T-helper 1 cell treated with Interleukin-12 subunit alpha and Interleukin-12 subunit beta and Interleukin-4 antibody, amounts not matched to agents 30 μg/mL and 1 μg/mL, for 36 hours (primary cell): ENCODE data around the gene RNF145.

Experiments used
- H3K27ac Mint-ChIP-seq: one replicate; pipeline ENCODE4 v1.8.0; 2021; ENCODE audit warnings: mild to moderate bottlenecking, mixed read lengths
- H3K27me3 Mint-ChIP-seq: one replicate; pipeline ENCODE4 v1.8.0; 2021; ENCODE audit warnings: low read depth, mixed read lengths
- H3K36me3 Mint-ChIP-seq: one replicate; pipeline ENCODE4 v1.8.0; 2021; ENCODE audit warnings: low read depth, mixed read lengths
- H3K4me1 Mint-ChIP-seq: one replicate; pipeline ENCODE4 v1.8.0; 2021; ENCODE audit warnings: low read depth, mixed read lengths
- H3K4me3 Mint-ChIP-seq: one replicate; pipeline ENCODE4 v1.8.0; 2021; ENCODE audit warnings: mild to moderate bottlenecking, moderate library complexity, mixed read lengths
- H3K9me3 Mint-ChIP-seq: one replicate; pipeline ENCODE4 v1.8.0; 2021; ENCODE audit warnings: mixed read lengths

Gene RNF145

DNA sequence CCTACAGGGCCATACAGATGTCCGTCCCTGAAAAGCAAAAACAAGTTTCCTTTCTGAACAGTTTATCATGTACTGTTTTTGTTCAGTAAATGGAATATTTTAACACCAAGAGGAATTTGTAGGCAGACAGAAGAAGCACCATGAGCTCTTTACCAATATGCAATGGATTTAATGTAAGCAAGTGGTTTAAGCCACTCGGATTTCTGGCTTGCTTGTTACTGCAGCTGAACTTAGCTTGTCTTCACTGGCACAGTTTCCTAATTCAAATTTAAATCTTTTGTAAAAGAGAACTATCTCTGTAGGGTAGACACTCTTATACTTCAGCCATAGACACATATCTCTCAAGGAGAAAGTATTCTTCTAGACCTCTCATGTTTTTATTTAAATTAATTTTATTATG is 96.9 kb downstream of the RNF145 start:
- no peaks in the 10 kb centered on the region for H3K4me1 Mint-ChIP-seq
- no peak overlapping the region for H3K4me3 Mint-ChIP-seq
- peaks cover 54% of the 10 kb centered on the region for H3K27me3 Mint-ChIP-seq
- H3K9me3 Mint-ChIP-seq, result no peaks in the 10 kb centered on the region
- no peak overlapping the region for H3K27ac Mint-ChIP-seq
- H3K36me3 Mint-ChIP-seq, result no peaks in the 10 kb centered on the region
